H4 (cell line): ENCODE measurements around the gene ACTN4. TPM values are rescaled to one million over a fixed set of nuclear protein-coding genes. Genes with fewer than 3 reads are reported as not detected.

Experiments used
- DNase-seq: peaks from one replicate; pipeline ENCODE4 v3.0.0-alpha.2; 2015; ENCODE audit warnings: low spot score
- total RNA-seq: library from RNA; depleted of rRNA; stranded (reverse); fragments of >200 nt; shearing (Covaris generic); gene quantifications from 2 replicates; pipeline ENCODE4 v1.2.3, GENCODE V29; 2014

Gene ACTN4
- total RNA-seq, 1 experiment from 2014 or later = 262 TPM

- no peak for DNase-seq
These were observed 13.7 kb downstream of the ACTN4 start for GRCh38 chr19:38661136-38661535.

GRCh38 chr19:38661996-38662395 lies 14.5 kb downstream of the ACTN4 start:
- DNase-seq = no peak

- DNase-seq = no peak
These were observed 15.2 kb downstream of the ACTN4 start for GRCh38 chr19:38662537-38663155.

GRCh38 chr19:38663156-38663651 lies 15.8 kb downstream of the ACTN4 start:
- DNase-seq = no peak

- DNase-seq = no peak
These were observed 16.6 kb downstream of the ACTN4 start for GRCh38 chr19:38663957-38664502.

GRCh38 chr19:38664503-38665211 lies 17.2 kb downstream of the ACTN4 start:
- DNase-seq = no peak

GRCh38 chr19:38665219-38665931 lies 17.9 kb downstream of the ACTN4 start:
- no peak for DNase-seq

- peak; percentile 85 for DNase-seq
These were observed 18.7 kb downstream of the ACTN4 start for GRCh38 chr19:38665950-38666662.

GRCh38 chr19:38666663-38667511 lies 19.4 kb downstream of the ACTN4 start:
- DNase-seq = peak; percentile 99

GRCh38 chr19:38667661-38668171 lies 20.3 kb downstream of the ACTN4 start:
- DNase-seq = peak; percentile 93

GRCh38 chr19:38669552-38669951 lies 22.1 kb downstream of the ACTN4 start:
- DNase-seq = peak; percentile 83

- DNase-seq = no peak
These were observed 23.5 kb downstream of the ACTN4 start for GRCh38 chr19:38670921-38671398.

- no peak for DNase-seq
These were observed 24.2 kb downstream of the ACTN4 start for GRCh38 chr19:38671654-38672053.

- DNase-seq = no peak
These were observed 25.6 kb downstream of the ACTN4 start for GRCh38 chr19:38673030-38673429.

- DNase-seq = no peak
These were observed 27.1 kb downstream of the ACTN4 start for GRCh38 chr19:38674388-38675171.

GRCh38 chr19:38675611-38676010 lies 28.2 kb downstream of the ACTN4 start:
- no peak for DNase-seq

- peak; percentile 90 for DNase-seq
These were observed 28.8 kb downstream of the ACTN4 start for GRCh38 chr19:38676023-38676877.

- no peak for DNase-seq
These were observed 29.6 kb downstream of the ACTN4 start for GRCh38 chr19:38676878-38677646.
